ENCODE measurements around the gene SLC4A1.

GRCh38 chr17:44221084-44221861 lies 46.7 kb downstream of the SLC4A1 start:
- TF ChIP-seq, protein P1, sequence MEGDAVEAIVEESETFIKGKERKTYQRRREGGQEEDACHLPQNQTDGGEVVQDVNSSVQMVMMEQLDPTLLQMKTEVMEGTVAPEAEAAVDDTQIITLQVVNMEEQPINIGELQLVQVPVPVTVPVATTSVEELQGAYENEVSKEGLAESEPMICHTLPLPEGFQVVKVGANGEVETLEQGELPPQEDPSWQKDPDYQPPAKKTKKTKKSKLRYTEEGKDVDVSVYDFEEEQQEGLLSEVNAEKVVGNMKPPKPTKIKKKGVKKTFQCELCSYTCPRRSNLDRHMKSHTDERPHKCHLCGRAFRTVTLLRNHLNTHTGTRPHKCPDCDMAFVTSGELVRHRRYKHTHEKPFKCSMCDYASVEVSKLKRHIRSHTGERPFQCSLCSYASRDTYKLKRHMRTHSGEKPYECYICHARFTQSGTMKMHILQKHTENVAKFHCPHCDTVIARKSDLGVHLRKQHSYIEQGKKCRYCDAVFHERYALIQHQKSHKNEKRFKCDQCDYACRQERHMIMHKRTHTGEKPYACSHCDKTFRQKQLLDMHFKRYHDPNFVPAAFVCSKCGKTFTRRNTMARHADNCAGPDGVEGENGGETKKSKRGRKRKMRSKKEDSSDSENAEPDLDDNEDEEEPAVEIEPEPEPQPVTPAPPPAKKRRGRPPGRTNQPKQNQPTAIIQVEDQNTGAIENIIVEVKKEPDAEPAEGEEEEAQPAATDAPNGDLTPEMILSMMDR (IDR thresholded peaks at IDR 0.05 in 4 of 5, conservative IDR thresholded peaks at IDR 0.05 in 1 of 5): no peak
- TF ChIP-seq POLR2A (IDR thresholded peaks at IDR 0.05): no peak
